ENCODE results near the gene PLCB4.

GRCh38 chr20:9214685-9215084, 145.8 kb downstream of the PLCB4 start:
- TF ChIP-seq CTCF (IDR thresholded peaks at IDR 0.05) (no peak), POLR2A (IDR thresholded peaks at IDR 0.05) (no peak)

All from vagina (tissue), 2 donors.